Measurements from ENCODE around the gene NRM.

Gene NRM

GRCh38 chr6:30687659-30688431, 2.9 kb downstream of the NRM start:
- DNase-seq = no peak

- peak; percentile 81 for DNase-seq
These were observed 3.7 kb downstream of the NRM start for GRCh38 chr6:30686908-30687658.

GRCh38 chr6:30686009-30686907, 4.5 kb downstream of the NRM start, which contains the start of gene PPP1R18:
Gene PPP1R18, minus strand, starts transcription at chr6:30686645. Its CDS starts 627 bp downstream, at chr6:30686018.
- DNase-seq = peak; percentile 88

DNA sequence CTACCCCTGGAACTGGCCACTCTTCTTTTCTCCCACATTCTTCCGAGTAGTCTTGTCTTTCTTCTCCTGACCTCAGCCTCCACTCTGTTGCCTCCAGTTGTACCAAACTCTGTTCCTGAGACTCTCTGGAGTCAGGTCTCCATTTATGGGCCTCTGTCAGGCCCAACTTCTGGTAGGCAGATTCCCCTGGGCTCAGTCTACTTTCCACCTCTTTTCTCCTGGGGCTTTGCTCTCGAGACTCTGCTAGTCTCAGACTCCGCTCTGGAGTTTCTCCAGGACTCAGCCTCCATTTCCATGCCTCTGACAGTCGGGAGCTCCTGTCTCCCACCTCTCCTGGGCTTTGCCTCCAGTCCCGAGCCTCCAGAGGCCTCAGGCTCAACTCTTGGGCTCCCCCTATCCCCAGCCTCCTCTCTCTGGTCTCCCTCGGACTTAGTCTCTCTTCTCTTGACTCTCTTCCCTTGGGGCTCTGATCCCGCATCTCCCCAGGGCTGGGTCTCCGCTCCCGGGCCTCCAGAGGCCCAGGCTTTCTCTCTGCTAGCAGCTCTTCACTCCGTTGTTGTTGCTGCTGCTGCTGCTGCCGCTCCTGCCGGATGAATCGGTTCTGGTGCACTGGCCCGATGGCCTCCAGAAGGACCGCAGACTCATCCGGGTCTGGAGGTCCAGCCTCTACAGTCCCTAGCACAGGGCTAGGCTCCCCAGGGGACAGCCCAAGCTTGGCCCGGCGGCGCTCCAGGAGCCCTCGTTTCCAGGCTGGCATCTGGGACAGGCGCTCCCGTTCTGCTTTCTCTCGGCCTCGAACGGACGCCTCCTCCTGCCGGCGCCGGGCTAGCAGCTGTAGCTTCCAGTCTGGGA, 5.4 kb downstream of the NRM start:
- DNase-seq = peak; percentile 52

- DNase-seq = peak; percentile 75
These were observed 6.2 kb downstream of the NRM start for GRCh38 chr6:30684386-30685156.

- DNase-seq = no peak
These were observed 6.8 kb downstream of the NRM start for GRCh38 chr6:30683980-30684338.

GRCh38 chr6:30683183-30683979, 7.4 kb downstream of the NRM start:
- DNase-seq = no peak

- DNase-seq = peak; percentile 92
These were observed 8.4 kb downstream of the NRM start for GRCh38 chr6:30682143-30683117.

DNA sequence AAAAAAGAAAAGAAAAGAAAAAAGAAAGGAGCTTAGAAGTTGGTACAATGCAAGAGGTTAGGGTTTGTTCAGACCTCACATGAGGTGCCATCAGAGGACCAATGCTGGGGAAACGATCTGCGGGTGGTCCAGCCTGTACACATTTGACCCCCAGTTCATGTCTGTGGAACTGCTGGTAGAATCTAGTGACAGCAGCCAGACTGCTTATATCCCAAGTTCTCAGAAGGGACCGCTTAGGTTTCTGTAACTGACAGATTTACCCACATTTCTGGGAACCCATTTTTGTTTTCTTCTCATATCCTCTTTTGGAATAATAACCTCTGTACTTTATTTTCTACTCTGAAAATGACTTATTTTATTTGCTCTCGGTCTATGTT, 9.0 kb downstream of the NRM start:
- DNase-seq = no peak

GRCh38 chr6:30679765-30680535, 10.8 kb downstream of the NRM start:
- DNase-seq = no peak

DNA sequence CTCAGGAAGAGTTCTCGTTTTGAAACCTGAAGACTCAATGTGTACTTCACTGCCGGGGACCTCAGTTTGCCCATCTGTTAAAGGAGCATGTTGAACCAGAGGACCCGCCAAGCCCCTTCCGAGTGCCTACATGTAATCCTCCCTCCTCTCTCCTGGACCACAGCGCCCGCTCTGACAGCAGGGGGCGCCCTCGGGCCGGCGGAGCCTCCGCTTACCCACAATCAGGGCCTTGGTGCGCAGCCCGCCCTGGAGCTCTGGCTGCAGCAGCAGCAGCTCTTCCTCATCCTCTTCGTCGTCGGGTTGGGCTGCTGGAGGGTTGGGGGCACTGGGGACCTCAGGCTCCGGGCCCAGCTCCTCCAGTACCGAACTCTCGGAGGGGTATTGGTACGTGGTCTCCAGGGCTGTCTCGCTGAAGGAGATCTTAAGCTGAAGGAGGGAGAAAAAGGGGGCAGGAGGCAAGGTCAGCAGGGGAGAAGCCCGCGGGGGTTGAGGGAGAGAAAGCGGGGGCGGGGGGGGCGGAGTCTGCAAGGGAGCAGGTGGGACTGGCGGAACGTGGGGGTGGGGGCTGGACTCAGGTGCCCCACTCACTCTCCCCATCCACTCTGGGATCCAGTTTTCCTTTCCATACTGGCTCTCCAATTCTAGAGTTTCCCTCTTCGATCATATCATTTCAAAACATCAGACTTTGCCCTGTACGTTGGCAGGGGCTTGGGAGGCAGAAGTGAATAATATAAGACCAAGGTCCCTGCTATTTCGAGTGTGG, 11.6 kb downstream of the NRM start:
- DNase-seq = peak; percentile 96

DNA sequence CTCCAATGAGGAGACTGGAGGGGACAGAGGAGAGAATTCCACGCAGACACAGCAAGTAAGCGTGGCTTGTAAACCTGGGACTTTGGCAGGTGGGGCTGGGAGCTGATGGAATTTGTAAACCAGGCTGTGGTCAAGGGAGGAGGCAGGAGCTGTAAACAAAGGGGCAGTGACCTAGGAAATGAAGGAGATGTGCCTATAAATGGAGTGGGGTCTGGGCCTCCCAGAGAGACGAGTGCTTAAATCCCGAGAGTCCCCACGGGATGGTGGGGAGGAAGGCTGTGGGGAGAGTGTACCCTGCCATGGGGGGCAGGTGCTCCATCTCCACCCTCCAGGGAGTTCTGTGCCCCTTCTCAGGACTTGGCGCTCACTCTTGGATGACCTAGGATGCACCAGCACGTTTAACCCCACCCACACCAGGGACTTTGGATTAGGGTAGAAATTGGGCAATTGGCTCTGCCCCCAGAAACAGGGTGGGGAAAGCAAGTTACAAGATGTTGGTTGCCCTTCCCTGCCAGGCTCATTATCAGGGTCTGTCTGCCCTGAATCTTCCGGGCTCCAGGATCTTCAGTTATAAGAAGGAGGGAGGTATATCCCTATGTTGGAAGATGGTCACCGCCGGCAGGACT, 14.0 kb downstream of the NRM start:
- DNase-seq = no peak

- peak; percentile 93 for DNase-seq
These were observed 18.1 kb downstream of the NRM start, which contains the start of gene DHX16 for GRCh38 chr6:30672445-30673253. Gene DHX16, minus strand, starts transcription at chr6:30673006. Its CDS starts 165 bp downstream, at chr6:30672841.

DNA sequence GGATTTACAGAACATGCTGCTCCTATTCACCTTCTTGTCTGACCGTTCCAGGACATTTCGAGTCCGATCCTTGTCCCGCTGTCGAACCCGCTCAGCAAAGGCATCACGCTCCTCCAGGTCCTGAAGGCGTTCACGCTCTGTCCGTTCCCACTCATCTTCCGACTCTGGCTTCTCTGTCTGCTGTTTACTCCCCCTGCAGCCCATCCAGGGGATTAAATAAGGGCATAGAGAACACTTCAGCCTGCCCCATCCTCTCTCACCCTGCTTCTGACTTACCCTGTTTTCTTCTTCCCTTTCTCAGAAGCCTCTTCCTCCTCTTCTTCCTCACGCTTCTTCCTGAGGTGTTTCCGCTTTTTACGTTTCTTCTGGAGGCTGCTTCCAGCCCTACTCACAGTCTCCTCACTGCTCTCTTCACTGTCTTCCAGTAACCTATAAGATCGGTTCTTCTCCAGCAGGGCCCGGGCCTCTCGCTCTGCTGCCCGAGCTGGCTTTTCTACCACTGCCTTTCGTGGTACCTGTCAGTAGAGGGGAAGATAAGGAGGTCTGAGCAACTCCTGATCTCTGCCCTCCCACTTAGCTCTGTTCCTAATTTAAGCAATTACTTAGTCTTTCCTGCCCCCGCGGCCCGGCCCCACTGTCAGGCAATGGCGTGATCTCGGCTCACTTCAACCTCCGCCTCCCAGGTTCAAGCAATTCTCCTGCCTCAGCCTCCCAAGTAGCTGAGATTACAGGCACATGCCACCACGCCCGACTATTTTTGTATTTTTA, 19.8 kb downstream of the NRM start:
- no peak for DNase-seq

DNA sequence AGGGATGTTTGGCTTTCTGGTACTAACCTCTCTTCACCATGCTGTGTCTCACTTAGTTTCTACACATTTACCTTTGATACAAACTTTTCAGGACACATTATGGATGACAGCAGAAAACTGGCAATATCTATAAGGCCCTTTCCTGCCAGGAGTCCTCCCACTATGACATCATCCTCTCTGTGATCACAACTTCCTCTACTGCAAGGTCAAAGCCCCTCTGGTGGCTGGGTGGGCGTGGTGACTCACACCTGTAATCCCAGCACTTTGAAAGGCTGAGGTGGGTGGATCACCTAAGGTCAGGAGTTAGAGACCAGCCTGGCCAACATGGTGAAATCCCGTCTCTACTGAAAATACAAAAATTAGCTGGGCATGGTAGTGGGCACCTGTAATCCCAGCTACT, 24.5 kb downstream of the NRM start:
- peak; percentile 24 for DNase-seq

All from CD4-positive, alpha-beta T cell treated with Interleukin-17A for 4 hours (primary cell).